DOHH2 (cell line): Measurements from ENCODE around the gene GALNT14.

Source experiments
- H3F3A ChIP-seq: fragments of 200-600 bp; sonication (generic), shearing (Covaris generic); 2 replicates; pipeline ENCODE4 v1.6.0; 2016; ENCODE audit warnings: antibody characterized with exemption, mild to moderate bottlenecking; ENCODE audit not compliant: control insufficient read depth, insufficient read depth
- H3K27ac ChIP-seq: fragments of 200-600 bp; sonication (generic); 2 replicates; pipeline ENCODE4 v1.5.1; 2014; ENCODE audit warnings: low read depth, mild to moderate bottlenecking, low read length, moderate library complexity
- H3K27me3 ChIP-seq: fragments of 200-600 bp; sonication (generic); 2 replicates; pipeline ENCODE4 v1.6.1; 2014; ENCODE audit warnings: mild to moderate bottlenecking, low read length, mixed read lengths; ENCODE audit not compliant: control insufficient read depth
- H3K36me3 ChIP-seq: fragments of 200-600 bp; sonication (generic); 2 replicates; pipeline ENCODE4 v1.6.1; 2014; ENCODE audit warnings: mild to moderate bottlenecking, low read length, moderate library complexity, mixed read lengths; ENCODE audit not compliant: control insufficient read depth
- H3K4me1 ChIP-seq: fragments of 200-600 bp; sonication (generic); 2 replicates; pipeline ENCODE4 v1.6.1; 2014; ENCODE audit warnings: mild to moderate bottlenecking, low read length, mixed read lengths; ENCODE audit not compliant: control insufficient read depth
- H3K4me2 ChIP-seq: fragments of 200-600 bp; sonication (generic); 2 replicates; pipeline ENCODE4 v1.6.0; 2014; ENCODE audit warnings: mild to moderate bottlenecking, low read length, moderate library complexity
- H3K4me3 ChIP-seq: fragments of 200-600 bp; sonication (generic); 2 replicates; pipeline ENCODE4 v1.5.1; 2014; ENCODE audit warnings: mild to moderate bottlenecking, low read length, mixed read lengths
- H3K79me2 ChIP-seq: fragments of 200-600 bp; sonication (generic); 2 replicates; pipeline ENCODE4 v1.6.1; 2014; ENCODE audit warnings: mild to moderate bottlenecking, low read length, mixed read lengths; ENCODE audit not compliant: control insufficient read depth
- H3K9me2 ChIP-seq: fragments of 200-600 bp; sonication (generic); replicated peaks from 2 replicates; pipeline ENCODE4 v1.6.1; 2014; ENCODE audit warnings: mild to moderate bottlenecking, low read length, mixed read lengths; ENCODE audit not compliant: control insufficient read depth
- H3K9me3 ChIP-seq: fragments of 200-600 bp; sonication (generic); 2 replicates; pipeline ENCODE4 v1.6.1; 2014; ENCODE audit warnings: antibody characterized with exemption, low read length, mixed read lengths; ENCODE audit not compliant: control insufficient read depth, insufficient read depth
- H4K20me1 ChIP-seq: fragments of 200-600 bp; sonication (generic); 2 replicates; pipeline ENCODE4 v1.6.0; 2014; ENCODE audit warnings: low read depth, mild to moderate bottlenecking, antibody characterized with exemption, low read length, moderate library complexity; ENCODE audit not compliant: control insufficient read depth, insufficient read depth
- EZH2phosphoT487 ChIP-seq: fragments of 200-600 bp; sonication (generic); IDR thresholded peaks from 2 replicates; pipeline ENCODE4 v1.6.1; 2017; ENCODE audit warnings: borderline replicate concordance, mild to moderate bottlenecking, antibody characterized with exemption, low read length, moderate library complexity, mixed read lengths
- TF ChIP-seq, protein P1 (sequence below): fragments of 200-600 bp; sonication (generic); IDR thresholded peaks from one replicate; pipeline ENCODE4 v1.5.1; 2014; ENCODE audit warnings: antibody characterized with exemption, mild to moderate bottlenecking, low read depth, low read length; ENCODE audit not compliant: poor library complexity, severe bottlenecking

GALNT14 gene

DNA sequence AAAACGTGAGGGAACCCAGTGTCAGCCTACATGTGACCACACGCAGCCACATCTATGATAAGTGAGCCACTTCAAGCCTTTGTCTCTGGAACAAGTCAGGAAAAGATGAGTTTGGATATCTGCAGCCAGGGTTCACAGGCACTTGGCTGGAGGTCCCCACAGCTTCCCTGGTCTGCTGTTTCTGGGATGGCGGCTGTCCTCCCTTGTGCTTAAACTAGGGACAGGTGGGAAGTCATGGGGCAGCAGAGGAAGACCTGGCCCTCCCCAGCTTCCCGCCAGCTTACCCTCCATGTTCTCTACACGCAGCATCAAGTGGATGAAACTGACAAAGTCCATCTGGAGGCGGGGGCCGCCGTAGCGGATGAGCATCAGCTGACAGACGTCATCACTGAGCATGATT lies 38.5 kb upstream of the GALNT14 start:
- H3K9me2 ChIP-seq: no peaks in the 10 kb centered on the region
- no peak for TF ChIP-seq EZH2phosphoT487
- TF ChIP-seq, protein P1, sequence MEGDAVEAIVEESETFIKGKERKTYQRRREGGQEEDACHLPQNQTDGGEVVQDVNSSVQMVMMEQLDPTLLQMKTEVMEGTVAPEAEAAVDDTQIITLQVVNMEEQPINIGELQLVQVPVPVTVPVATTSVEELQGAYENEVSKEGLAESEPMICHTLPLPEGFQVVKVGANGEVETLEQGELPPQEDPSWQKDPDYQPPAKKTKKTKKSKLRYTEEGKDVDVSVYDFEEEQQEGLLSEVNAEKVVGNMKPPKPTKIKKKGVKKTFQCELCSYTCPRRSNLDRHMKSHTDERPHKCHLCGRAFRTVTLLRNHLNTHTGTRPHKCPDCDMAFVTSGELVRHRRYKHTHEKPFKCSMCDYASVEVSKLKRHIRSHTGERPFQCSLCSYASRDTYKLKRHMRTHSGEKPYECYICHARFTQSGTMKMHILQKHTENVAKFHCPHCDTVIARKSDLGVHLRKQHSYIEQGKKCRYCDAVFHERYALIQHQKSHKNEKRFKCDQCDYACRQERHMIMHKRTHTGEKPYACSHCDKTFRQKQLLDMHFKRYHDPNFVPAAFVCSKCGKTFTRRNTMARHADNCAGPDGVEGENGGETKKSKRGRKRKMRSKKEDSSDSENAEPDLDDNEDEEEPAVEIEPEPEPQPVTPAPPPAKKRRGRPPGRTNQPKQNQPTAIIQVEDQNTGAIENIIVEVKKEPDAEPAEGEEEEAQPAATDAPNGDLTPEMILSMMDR: no peak
- no peaks in the 10 kb centered on the region for H3K79me2 ChIP-seq
- no peaks in the 10 kb centered on the region for H4K20me1 ChIP-seq
- no peak overlapping the region for H3K27ac ChIP-seq
- H3K36me3 ChIP-seq: no peaks in the 10 kb centered on the region
- H3K9me3 ChIP-seq: no peaks in the 10 kb centered on the region
- H3K4me1 ChIP-seq: no peaks in the 10 kb centered on the region
- H3K4me2 ChIP-seq: no peak overlapping the region
- peaks cover 3% of the 10 kb centered on the region; the same call in 1 of the 2 replicates for H3K27me3 ChIP-seq
- H3F3A ChIP-seq: no peaks in the 10 kb centered on the region
- no peak overlapping the region for H3K4me3 ChIP-seq

DNA sequence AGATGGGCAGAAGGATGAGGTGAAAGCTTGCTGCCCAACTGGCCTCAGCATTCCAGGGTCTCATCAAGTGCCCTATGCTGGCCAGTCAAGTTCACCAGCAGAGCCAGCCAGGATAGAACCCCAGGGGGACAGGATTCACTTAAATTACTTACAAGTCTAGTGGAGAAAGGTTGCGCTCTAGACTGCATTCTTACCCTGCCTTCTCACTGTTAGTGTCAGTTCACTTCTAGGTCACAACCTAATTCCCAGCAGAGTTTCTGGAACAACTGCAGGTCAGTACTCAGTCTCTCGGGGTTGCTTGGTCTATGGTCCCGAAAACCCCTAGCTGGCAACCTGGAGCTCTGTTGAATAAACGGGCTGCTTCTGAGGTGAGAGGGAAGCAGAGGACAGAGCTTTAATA lies 32.9 kb upstream of the GALNT14 start:
- peaks cover 16% of the 10 kb centered on the region for H3K27me3 ChIP-seq

DNA sequence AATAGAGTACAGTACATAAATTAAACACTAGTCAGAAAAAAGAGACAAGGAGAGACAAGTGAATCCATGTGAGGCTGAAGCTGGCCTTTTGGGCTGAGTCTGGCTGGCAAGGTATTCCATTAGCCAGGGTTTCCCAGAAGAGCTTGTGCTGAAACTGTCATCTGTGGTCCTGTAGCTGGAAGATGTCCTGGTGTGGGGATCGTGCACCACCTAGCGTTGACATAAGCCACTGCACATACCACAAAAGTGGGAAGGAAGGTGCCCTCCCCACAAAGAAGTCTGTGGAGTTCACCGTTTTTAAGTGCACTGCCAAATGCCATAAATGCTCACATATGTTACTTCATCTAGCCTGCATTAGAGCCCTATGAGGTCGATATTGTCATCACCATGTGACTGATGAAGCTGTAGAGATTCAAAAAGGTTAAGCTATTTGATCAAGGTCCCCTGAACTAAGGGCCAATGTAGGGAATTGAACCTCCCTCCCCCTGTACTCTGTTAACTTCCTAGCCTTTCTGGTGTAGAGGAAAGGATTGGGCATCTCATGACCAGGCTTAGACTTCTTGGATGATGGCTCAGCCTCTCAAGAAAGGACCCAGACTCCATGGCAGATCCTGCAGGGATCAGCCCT lies 31.9 kb upstream of the GALNT14 start:
- Histone ChIP-seq H3K4me1 (peaks cover 1% of the 10 kb centered on the region), H3K36me3 (no peaks in the 10 kb centered on the region), H3K79me2 (no peaks in the 10 kb centered on the region), H3F3A (no peaks in the 10 kb centered on the region), H3K27ac (no peak overlapping the region), H4K20me1 (no peaks in the 10 kb centered on the region), H3K9me2 (no peaks in the 10 kb centered on the region), H3K9me3 (no peaks in the 10 kb centered on the region), H3K27me3 (peaks cover 16% of the 10 kb centered on the region), H3K4me3 (no peak overlapping the region), H3K4me2 (no peak overlapping the region)
- TF ChIP-seq, protein P1: peak; percentile 89
- no peak for TF ChIP-seq EZH2phosphoT487

More for the DNA sequence above, 32.9 kb upstream of the GALNT14 start:
- Histone ChIP-seq H3K9me2 (no peaks in the 10 kb centered on the region), H3K4me3 (no peak overlapping the region), H3K79me2 (no peaks in the 10 kb centered on the region), H3K9me3 (no peaks in the 10 kb centered on the region), H3K36me3 (no peaks in the 10 kb centered on the region), H3K4me2 (no peak overlapping the region), H4K20me1 (no peaks in the 10 kb centered on the region), H3F3A (no peaks in the 10 kb centered on the region), H3K4me1 (no peaks in the 10 kb centered on the region), H3K27ac (no peak overlapping the region)
- TF ChIP-seq EZH2phosphoT487: no peak
- TF ChIP-seq, protein P1: no peak
